ENCODE results near the gene CMTM7.
A peak's percentile ranks its signal among the peaks of the same experiment; 100 is the strongest.

Gene CMTM7

DNA sequence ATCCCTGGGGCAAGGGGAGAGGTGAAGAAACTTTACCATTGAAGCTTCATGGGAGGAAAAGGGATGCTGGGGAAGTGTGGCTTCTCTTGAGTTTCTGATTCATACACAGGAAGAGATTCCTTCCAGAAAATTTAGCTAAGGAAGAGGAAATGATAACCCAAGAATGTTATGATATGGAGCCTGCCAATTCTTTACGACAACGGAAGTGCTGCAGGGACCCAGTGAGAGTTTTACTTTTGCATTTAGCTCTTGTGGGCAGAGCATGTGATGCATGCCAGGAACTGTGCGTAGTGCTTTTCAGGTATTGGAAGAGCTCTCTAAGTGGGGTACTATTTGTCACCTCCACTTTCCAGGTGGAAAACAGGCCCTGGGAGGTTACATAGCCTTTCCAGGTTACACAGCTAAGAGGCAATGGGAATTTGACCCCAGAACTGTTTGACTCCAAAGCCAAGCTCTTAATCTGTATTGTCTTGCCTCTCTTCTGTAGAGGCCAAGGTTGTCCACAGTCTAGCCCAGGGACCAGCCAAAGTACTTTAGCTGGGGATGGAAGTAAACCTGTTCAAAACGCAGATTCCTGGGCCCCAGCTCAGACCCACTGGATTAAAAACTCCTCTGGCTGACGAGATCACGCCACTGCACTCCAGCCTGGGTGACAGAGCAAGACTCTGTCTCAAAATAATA lies 23.0 kb downstream of the CMTM7 start:
- DNase-seq = no peak

DNA sequence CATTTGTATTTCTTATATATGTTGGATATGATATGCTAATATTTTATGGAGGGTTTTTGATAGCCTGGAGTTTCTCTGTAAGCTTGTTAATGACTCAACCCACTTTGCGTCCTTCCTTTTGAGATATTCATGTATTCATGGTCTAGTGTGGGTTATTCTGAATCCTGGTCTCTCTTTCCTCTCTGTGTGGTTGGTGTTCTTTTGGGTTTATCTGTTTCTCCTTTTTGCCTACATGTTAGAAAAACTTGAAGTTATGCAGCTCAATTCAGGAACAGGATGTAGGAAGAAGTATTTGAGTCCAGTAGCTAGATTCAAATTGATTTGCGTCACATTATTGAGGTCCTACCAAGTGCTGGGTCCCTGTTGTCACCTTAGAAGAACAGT lies 28.1 kb downstream of the CMTM7 start:
- no peak for DNase-seq

DNA sequence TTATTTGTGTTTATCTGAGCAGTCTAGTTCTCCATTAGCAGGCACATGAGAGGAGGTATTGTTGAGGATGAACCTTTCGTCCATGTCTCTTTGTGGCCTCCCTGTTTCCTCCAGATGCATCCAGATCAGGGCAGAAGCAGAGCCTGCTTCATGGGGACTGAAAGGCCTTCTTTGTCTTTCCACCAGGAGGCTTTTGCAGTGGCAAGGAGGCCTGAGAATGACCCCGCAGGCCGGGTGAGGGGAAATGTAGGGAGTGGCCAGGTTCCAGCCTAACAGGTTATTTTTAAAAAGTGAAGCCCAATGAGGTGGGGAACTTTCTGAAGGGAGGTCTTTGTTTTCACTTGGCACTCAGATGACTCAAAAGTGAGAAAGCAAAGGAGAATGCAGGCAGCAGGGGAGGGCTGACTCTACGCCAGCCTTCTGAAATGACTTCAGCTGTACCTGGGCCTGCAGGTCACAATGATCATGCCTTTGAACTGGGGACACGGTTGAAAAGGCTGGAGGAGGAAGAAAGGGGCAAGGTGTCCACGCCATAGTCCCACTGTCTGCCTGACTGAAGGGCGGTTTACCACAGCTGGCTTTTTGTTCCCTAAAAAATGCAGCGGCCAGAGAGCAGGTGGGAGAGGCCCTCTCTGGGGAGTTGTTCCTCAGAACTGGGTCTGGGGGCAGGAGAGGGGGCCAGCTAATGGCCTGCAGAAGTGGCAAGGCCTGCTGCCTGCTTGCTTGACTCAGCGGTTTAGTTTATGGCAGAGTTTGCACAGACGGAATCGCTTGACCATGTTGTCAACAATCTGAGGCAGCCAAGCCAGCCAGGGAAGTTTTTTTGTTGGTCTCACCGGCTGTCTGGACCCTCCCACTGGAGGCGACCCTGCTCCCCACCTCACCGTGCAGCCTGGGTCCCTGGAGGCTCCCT lies 28.7 kb downstream of the CMTM7 start:
- no peak for DNase-seq

DNA sequence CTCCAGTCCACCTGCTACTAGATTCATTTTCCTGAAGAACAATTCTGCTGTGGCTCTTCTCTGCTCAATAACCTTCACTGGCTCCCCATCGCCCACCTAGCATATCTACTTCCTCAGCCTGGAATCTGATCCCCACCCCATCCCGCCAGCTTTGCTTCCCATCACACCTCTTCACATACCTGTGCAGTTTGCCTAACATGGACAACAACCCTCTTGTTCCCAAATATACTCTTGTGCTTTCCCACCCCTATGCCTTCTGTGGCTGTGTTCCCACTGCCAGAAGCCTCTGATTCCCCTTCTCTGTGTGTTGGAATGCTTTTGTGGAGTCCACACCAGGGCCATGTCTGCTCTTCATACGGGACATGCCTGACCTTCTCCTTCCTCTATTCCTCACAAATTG lies 29.5 kb downstream of the CMTM7 start:
- no peak for DNase-seq

DNA sequence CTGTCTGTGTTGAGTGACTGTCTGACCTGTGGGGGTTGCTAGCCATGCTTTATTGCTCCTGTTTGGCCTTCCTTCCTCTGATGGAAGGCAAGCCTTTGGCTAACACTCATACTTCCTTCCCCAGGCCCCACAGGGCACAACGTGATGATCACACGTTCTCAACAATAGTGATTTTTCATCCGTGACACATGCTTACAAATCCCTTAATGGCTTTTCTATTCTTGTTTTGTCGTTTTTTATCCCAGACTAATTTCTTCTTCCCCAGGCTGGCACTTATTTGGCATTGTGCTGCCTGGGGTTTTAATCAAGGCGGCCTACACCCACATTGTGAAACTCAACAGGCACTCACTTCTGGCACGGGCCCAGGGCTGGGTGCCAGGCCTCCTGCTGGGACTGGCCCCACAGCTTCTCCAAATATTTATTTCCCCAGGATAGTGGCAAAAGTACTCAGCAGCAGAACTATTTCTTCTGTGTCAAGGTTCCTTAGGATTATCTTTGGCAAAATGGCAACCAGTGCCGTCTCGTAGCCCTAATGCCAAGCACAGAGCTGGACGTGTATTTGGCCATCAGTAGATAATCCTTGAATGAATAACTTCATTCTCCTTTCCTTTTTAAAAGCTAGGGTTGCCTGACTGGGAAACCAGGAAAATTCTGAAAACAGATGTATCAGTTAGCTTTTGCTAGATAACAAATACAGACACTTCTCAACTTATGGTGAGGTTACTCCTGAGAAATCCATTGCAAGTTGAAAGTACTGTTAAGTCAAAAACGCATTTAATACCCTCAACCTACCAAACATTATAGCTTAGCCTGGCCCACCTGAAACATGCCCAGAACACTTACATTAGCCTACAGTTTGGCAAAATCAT lies 30.6 kb downstream of the CMTM7 start:
- DNase-seq = peak; percentile 44

DNA sequence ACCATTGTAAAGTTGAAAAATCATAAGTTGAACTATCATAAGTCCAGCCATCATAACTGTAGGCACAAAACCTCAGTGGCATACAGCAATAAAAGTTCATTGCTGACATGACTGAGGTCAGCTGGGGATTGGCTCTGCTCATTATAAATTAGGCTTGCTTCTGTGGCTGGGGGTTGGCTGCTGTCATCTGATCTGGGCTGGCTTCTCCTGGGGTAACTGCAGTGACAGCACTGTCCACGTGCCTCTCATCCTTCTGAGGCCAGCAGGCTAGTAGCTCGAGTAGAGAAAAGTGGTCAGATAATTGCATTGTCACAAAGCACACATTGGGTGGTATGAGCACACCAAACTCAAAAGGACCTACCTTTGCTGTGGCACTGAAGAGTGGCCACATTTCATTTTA lies 31.3 kb downstream of the CMTM7 start:
- no peak for DNase-seq

DNA sequence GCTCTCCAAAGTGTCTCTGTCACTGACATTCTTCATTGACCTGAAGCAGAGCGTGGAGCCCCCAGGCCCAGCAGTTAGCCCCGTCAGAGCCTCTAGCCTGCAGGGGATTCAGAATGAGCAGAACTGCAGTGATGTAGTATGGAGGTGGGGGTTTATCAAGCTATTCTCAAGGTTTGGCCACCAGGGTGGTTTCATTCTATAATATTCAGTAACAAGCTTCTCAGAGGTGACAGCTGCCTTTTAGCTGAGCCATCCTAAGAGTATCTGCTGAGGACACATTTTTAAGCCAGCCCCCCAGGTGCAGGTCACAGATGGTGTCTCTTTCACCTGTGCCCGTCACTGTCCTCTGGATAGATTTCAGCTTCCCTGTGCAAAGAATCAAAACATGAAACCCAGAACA lies 31.9 kb downstream of the CMTM7 start:
- DNase-seq = no peak

DNA sequence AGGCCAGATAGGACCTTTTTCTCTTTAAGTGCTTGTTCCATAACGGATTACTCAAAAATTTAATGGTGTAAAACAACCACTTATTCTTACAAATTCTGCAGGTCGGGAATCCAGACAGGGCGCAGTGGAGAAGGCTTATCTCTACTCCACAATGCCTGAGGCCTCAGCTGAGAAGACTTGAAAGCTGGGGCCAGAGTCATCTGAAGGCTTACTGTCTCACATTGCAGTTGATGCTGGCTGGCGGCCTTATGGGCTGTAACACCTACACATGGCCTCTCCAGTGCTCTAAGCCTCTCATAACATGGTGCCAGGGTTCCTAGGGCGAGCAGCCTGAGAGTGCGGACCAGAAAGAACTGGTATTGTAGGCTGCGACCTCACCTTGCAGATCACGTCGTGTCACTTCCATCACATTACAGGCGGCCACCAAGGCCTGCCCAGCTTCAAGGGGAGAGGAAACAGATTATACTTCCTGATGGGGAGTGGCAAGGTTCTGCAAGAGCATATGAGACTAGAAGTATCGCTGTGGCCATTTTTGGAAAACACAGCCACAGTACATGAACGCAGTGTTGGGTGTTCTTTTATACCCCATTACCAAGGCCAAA lies 32.4 kb downstream of the CMTM7 start:
- DNase-seq = no peak

DNA sequence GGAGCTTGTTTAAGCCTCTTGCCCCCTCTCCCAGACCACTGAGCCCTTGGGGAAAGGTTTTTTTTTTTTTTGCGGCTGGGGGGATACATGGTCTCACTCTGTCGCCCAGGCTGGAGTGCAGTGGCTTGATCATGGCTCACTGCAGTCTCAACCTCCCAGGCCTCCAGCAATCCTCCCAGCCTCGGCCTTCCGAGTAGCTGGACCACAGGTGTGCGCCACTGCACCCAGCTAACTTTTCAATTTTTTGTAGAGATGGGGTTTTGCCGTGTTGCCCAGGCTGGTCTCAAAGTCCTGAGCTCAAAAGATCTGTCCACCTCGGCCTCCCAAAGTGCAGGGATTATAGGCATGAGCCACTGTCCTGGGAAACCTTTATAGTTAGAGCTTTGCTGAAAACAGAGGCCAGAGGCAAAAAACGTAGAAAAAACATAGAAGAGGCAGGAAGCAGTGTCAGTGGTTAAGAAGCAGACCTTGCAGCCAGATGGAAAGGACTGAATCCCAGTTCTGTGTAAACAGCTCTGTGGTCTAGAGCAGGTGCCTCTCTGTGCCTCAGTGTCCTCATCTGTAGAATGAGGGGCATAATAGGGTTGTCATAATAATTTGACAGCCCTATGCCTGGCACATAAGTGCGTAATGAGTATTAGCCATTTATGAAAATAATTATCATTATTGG lies 33.1 kb downstream of the CMTM7 start:
- DNase-seq = no peak

DNA sequence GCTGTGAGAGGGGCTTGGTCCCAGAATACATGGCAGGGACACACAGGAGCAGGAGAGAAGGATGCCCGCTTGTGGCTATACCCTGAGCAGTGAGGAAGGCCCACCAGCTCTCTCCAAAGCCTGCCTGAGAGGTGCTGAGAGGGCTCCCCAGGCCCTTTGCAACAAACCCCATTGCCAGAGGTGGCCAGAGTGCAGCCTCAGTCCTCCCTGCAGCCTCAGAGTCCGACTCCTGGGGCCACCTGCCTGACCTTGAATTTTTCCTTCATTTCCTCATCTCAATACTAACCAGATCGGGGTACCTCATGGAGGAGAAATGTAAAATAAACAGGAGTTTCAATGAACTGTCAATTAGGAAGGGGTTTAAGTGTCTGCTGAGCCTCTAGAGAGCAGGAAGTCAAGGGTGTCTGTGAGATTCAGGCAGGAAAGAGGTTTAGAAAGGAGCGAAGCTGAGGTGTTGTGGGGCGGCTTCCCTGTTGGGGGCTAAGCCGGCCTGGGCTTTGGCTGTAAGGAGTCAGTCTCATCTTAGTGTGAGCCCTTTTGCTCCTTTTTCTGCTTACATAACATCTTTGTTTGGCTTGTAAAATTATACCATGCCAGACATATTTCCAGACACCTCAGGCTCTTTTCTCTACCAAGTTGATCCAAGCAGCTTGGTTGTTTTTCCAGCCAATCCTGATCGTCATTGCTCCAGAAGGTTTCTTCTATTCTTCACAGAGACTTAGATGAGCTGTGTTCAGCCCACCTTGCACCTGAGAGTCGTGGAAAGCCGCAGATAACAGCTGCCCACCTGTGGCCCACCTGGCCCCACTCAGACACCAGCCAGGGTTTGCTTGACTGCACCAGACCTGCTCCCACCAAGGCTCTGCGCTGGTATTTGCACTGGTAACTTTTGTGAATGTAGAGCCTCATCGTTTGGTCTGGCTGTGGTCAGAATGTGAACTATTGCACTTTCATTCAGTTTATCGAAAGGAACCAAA lies 36.7 kb downstream of the CMTM7 start:
- DNase-seq = no peak

DNA sequence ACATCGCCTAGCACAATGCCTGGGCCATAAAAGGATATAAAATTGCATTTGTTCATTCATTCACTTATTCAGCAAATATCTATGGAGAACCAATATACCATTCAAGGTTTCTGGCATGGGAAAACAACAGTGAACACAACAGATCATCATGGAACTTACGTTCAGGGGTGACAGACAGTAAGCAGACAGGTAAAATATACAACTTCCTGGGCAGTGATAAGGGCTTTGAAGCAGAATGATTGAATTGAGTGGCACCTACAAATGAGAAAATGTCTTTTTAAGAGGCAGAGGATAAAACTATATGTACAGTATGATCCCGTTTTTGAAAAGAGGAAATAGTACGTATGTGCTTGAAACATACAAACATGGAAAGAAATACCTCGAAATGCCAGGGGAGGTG lies 39.2 kb downstream of the CMTM7 start:
- DNase-seq = no peak

DNA sequence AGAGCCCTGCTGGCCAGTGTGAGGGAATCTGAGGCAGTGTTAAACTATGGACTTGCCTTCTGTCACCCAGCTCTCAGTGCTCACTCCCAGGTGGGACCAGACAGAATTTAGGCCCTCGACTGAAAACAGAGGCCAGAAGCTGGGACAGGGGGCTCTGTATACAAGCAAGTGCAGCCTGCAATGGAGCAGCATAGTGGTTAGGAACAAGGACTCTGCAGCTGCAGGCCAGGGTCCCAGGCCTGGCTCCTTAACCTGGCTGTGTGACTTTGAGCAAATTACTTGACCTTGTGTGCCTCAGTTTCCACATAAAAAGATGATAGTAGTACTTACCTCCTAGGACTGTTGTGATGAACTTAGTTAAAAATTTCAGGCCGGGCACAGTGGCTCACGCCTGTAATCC lies 39.8 kb downstream of the CMTM7 start:
- no peak for DNase-seq

DNA sequence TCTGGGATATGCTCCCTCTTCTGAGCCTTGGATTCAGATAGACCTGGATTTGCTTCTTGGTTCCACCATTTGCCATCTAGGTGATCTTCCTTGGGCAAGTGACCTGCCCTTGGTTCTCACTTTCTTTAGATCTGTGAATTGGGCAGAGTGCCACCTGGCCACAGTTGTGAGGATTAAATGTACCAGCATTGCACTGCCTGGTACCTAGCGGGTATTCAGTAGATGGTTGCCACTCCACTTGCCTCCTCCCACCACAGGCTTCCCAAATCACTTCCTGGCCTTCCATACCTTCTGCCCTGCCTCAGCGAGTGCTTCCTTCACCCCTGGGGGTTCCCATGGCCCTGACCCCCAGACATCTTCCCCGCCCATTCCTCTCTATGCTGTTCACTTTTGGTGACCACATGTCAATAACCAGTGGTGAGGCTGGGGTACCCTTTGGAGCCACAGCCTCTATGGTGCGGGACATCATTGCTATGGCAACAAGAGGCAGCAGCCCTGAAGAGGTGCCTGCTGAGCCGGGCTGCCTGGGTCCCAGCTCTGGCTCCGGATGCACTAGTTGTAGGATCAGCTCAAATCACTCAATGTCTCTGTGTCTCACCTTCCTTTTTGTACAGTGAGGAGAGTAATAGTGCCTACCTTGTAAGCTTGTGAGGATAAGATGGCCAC lies 40.5 kb downstream of the CMTM7 start:
- DNase-seq = no peak

DNA sequence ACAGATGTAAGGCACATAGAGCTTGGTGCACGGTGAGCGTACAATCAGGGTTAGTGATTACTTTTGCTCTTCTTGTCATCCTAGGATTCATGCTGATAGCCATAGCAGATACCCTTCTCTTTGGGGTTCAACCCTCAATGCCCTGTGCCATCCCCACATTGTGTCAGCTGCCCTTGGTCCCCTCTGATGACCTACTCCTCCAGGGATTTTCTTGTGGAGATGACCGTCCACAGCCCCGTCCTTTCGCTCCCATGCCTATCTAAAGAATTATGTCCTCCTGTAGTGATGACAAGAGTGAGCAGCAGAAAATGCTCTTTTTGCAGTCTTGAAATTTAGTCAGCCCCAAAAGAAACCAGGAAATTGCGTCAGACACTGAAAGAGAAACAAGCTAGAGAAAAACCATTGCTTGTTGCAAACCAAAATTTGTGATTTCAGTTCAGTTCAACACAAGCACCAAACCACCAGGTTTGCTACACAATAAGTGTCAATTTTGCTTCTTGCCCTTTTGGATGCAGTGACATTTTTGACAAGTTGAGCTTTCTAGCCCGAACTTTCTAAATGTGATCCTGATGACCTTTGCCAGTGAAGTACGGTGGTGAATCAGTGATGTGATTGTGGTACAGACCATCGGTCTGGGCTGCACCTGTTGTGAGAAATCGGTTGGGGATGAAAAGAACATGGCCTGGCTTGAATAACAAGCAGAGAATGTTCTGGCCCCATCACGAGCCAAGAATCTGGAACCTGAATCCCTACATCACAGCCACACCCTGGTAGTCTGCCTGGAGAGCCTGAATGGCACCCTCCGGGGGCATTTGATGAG lies 41.3 kb downstream of the CMTM7 start:
- DNase-seq = no peak

DNA sequence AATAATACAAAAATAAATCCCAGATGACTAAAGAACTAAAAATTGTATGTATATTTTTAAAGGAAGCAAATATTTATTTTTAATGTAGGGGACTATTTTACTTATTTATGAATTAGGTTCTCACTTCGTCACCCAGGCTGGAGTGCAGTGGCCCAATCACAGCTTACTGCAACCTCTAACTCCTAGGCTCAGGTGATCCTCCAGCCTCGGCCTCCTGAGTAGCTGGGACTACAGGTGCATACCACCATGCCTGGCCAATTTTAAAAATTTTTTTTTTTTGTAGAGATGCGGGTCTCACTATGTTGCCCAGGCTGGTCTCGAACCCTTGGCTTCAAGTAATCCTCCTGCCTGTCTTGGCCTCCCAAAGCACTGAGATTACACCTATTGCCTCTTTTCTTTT lies 42.6 kb downstream of the CMTM7 start:
- DNase-seq = no peak

DNA sequence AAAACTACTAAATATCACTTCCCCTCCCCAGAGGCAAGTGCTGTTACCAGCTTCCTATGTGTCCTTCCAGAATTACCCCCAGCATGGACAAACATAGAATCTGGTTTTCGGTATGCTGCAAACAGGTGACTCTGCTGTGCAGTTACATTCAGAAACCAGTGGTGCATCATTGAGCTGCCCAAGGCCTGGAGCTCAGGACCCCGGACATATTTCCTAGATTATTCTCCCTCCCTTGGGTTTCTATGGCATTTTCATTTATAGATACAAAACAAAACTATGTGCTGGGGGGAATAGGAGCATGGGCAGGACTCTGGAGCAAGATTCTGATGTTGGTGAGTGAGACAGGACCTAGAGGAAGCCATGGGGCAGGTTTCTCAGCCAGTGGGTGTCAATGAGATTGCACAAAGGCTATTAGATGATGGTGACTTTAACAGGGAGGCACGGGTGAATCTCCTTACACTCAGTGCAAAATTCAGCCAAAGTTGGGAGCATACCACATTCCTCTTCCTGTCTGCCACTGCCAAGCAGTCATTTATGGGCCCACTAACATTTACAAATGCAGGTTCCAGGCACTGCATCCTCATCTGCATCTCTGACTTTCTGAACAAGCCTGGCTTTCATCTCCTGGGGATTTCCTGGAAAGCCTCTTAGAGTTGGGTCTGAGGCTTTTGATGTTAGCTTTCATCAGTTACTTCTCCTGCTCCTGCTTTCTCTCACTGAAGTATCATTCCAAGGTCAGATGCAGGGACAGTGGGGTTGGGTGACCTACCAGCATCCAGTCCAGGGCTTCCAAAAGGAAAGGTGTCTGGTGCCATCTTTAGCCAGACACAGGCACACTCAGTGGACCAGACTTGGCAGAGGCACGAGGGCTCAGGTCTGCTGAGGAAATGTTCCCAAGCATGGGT lies 44.5 kb downstream of the CMTM7 start:
- DNase-seq = no peak

DNA sequence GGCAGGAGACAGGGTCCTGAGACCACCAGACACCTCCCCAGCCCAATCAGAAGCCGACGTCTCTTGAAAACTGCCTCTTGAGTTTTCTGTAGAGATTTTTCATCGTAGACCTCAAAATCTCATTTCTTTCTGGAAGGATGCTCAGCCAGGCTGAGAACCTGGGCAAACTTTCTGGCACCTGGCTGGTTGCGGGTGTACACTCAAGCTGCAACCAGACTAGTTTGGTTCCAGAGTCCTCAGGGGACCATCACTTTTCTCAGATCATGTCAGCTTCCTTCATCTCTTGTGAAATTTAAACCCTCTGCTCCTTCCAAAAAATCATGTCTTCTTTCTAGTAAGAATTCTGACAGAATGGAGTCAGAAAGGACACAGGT lies 45.1 kb downstream of the CMTM7 start:
- no peak for DNase-seq

DNA sequence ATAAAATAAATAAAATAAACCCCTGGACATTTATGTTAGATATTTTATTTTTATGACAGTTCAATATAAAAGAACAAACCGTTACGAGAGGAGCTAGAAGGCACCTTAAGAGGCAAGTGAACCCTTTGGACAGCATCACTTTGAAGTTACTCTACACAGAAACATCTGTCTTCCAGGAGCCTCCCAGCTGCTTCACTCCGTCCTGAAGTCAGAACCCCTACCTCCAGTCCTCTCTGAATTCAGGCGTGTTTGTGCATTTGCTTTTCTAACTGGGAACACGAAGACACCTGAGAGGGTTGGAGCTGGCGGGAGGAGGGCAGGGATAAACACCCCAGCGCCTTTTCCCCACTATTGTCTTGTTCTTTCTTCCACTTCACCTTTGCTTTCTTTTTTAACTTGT lies 46.2 kb downstream of the CMTM7 start:
- DNase-seq = no peak
